Tibial nerve (tissue), 4 donors: ENCODE measurements around the gene UTF1.

Source experiments
- EP300 ChIP-seq, 2 donors: sonication (generic); formaldehyde crosslinking; IDR thresholded peaks; one replicate each; pipeline ENCODE4 v1.6.1; 2017; ENCODE audit warnings: antibody characterized with exemption in 2 of 2, mild to moderate bottlenecking in 1 of 2
- TF ChIP-seq, protein P1 (sequence below), 5 experiments: fragments of 200-600 bp in 3 of 5; fragments of 450-650 bp in 2 of 5; sonication (generic) in 3 of 5; IDR thresholded peaks; one replicate each; pipeline ENCODE4 v1.5.1; 2016 to 2019; ENCODE audit warnings: antibody characterized with exemption in 5 of 5, mild to moderate bottlenecking in 3 of 5, moderate library complexity in 2 of 5

DNA sequence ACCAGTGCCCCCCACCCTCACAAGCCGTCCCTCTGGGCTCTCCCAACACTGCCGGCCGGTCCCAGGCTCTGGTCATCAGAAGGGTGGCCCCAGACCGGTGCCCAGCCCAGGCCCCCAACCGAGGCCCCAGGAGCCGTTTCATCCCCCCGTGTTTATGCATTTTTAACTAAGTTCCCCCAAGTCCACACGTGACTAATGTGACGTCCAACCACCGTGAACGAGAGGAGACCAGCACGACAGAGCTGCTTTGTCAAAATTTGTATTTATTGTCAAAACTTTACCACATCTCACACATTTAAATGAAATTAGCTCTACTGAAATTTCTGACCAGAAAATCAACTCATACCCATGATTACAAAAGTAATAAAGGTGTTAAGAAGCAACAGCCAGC lies 16.2 kb downstream of the UTF1 start:
- no peak for TF ChIP-seq EP300 (IDR thresholded peaks at IDR 0.05)
- TF ChIP-seq, protein P1, sequence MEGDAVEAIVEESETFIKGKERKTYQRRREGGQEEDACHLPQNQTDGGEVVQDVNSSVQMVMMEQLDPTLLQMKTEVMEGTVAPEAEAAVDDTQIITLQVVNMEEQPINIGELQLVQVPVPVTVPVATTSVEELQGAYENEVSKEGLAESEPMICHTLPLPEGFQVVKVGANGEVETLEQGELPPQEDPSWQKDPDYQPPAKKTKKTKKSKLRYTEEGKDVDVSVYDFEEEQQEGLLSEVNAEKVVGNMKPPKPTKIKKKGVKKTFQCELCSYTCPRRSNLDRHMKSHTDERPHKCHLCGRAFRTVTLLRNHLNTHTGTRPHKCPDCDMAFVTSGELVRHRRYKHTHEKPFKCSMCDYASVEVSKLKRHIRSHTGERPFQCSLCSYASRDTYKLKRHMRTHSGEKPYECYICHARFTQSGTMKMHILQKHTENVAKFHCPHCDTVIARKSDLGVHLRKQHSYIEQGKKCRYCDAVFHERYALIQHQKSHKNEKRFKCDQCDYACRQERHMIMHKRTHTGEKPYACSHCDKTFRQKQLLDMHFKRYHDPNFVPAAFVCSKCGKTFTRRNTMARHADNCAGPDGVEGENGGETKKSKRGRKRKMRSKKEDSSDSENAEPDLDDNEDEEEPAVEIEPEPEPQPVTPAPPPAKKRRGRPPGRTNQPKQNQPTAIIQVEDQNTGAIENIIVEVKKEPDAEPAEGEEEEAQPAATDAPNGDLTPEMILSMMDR (IDR thresholded peaks at IDR 0.05): no peak
